Progenitor cell of endocrine pancreas (in vitro differentiated cells): ENCODE measurements around the gene FAM120B. TPM values are rescaled to one million over a fixed set of nuclear protein-coding genes. Genes with fewer than 3 reads are reported as not detected.

Experiments used
- DNase-seq: peaks from one replicate; pipeline ENCODE4 v3.0.0; 2021; ENCODE audit warnings: low spot score; ENCODE audit not compliant: unreplicated experiment
- H3K27ac Mint-ChIP-seq: 2 replicates; pipeline ENCODE4 v1.8.0; 2021; ENCODE audit warnings: mild to moderate bottlenecking, moderate library complexity, mixed read lengths
- H3K27me3 Mint-ChIP-seq: 2 replicates; pipeline ENCODE4 v1.8.0; 2021; ENCODE audit warnings: mixed read lengths
- H3K36me3 Mint-ChIP-seq: 2 replicates; pipeline ENCODE4 v1.8.0; 2022; ENCODE audit warnings: mixed read lengths; ENCODE audit not compliant: insufficient read depth
- H3K4me1 Mint-ChIP-seq: 2 replicates; pipeline ENCODE4 v1.8.0; 2021; ENCODE audit warnings: low read depth, mixed read lengths
- H3K4me3 Mint-ChIP-seq: 2 replicates; pipeline ENCODE4 v1.8.0; 2021; ENCODE audit warnings: low read depth, mild to moderate bottlenecking, moderate library complexity, mixed read lengths
- H3K9me3 Mint-ChIP-seq: 2 replicates; pipeline ENCODE4 v1.8.0; 2021; ENCODE audit warnings: low read depth, mixed read lengths
- total RNA-seq: library from RNA; stranded (reverse); gene quantifications from 2 replicates; pipeline ENCODE4 v1.2.1, GENCODE V29; 2021
- TF ChIP-seq, protein P1 (sequence below): fragments of 200-600 bp; sonication (generic); IDR thresholded peaks from one replicate; pipeline ENCODE4 v1.5.0; 2021; ENCODE audit warnings: antibody characterized with exemption, mild to moderate bottlenecking; ENCODE audit not compliant: unreplicated experiment

The FAM120B gene
- total RNA-seq, 1 donor from 2014 or later: 49.3 TPM

DNA sequence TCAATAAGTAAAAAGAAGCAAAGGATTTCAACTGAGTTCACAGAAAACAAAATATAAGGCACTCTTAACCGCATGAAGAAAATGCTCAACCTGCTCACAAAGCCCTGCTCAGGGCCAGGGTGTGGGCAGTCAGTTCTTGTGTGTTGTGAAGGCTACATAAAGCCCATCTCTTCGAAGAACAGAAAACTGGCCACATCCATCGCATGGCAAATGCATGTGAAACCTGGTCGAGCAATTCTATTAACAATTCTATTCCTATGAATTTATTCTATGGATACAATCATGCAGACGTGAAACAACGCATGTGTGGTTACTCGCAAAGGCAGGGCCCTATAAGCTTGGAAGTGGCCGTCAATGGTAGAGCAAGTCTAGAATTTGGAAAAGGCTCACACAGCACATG, 136.0 kb downstream of the FAM120B start:
- peaks cover 5% of the 10 kb centered on the region for H3K27me3 Mint-ChIP-seq
- DNase-seq: no peak
- no peaks in the 10 kb centered on the region for H3K9me3 Mint-ChIP-seq
- H3K4me1 Mint-ChIP-seq: peaks cover 22% of the 10 kb centered on the region
- H3K4me3 Mint-ChIP-seq: no peak overlapping the region
- H3K27ac Mint-ChIP-seq: no peak overlapping the region
- TF ChIP-seq, protein P1, sequence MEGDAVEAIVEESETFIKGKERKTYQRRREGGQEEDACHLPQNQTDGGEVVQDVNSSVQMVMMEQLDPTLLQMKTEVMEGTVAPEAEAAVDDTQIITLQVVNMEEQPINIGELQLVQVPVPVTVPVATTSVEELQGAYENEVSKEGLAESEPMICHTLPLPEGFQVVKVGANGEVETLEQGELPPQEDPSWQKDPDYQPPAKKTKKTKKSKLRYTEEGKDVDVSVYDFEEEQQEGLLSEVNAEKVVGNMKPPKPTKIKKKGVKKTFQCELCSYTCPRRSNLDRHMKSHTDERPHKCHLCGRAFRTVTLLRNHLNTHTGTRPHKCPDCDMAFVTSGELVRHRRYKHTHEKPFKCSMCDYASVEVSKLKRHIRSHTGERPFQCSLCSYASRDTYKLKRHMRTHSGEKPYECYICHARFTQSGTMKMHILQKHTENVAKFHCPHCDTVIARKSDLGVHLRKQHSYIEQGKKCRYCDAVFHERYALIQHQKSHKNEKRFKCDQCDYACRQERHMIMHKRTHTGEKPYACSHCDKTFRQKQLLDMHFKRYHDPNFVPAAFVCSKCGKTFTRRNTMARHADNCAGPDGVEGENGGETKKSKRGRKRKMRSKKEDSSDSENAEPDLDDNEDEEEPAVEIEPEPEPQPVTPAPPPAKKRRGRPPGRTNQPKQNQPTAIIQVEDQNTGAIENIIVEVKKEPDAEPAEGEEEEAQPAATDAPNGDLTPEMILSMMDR: no peak
- no peaks in the 10 kb centered on the region for H3K36me3 Mint-ChIP-seq

DNA sequence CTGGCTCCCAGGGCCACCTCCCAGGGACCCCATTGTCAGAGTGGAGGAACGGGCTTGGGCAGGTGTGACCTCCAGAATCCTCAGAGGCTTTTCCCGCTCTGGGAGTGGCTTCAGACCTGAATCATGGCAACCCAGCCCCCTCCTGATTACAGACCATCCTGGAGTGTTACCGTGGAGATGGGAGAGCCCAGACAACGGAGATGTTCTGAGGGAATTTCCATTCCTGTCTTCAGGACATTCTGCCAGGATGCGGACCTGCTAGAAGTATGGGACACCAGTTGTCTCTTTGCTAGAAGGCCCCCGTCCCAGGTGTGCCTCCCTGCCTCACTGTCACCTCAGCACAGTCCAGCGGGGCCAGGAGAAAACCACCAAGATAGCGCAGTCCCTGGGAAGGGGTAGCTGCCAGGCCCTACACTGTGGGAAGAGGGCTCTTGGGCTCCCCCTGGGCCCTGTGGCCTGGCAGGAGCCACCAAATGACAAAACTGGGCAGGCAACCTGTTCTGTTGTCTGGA, 136.6 kb downstream of the FAM120B start:
- Mint-ChIP-seq H3K4me1 (peaks cover 17% of the 10 kb centered on the region), H3K9me3 (no peaks in the 10 kb centered on the region), H3K36me3 (no peaks in the 10 kb centered on the region), H3K4me3 (no peak overlapping the region), H3K27me3 (peaks cover 5% of the 10 kb centered on the region), H3K27ac (no peak overlapping the region)
- TF ChIP-seq, protein P1: peak; percentile 49
- DNase-seq: no peak

DNA sequence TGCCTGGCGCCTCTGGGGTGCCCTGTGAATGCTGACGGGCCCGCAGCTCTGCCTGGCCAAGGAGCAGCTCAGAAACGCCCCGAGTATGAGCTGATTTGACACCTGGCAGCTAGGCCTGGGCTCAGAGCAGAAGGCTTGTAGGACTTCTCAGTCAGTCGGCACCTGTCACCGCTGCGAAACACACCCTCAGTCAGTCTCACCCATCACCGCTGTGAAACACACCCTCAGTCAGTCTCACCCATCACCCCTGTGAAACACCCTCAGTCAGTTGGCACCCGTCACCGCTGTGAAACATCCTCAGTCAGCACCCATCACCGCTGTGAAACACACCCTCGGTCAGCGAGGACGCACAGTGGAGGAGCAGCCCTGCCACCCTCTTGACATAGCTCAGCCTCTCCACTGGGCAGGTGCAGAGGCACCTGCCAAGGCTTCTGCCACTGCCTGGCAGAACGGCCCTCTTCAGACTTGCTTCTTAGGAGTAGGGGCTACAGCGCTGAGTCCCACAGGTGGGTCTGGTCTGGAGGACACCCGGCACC, 137.6 kb downstream of the FAM120B start:
- Mint-ChIP-seq H3K27me3 (peaks cover 5% of the 10 kb centered on the region), H3K4me3 (no peak overlapping the region), H3K27ac (no peak overlapping the region), H3K9me3 (no peaks in the 10 kb centered on the region), H3K4me1 (peaks cover 12% of the 10 kb centered on the region), H3K36me3 (no peaks in the 10 kb centered on the region)
- TF ChIP-seq, protein P1: no peak
- no peak for DNase-seq

DNA sequence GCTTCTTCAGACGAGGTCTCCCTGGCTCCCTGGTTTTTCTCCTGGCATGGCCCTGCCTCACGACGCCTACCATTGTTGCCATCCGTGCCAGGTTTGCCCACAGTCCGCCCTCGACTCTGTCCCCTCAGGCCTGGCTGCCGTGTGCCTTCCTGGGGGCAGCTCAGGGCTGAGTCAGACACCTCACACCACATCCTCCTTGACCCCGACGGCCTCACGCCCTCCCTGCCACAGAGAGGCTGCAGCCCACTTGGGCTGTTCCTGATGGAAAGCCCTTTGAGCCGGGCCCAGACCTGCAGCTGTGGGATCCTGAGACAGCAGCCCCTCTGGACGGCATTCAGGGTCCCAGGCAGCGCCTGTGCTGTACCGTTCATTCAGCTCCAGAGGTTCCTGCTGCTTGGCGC, 138.3 kb downstream of the FAM120B start:
- DNase-seq: no peak
- Mint-ChIP-seq H3K27ac (no peak overlapping the region), H3K4me3 (no peak overlapping the region), H3K9me3 (no peaks in the 10 kb centered on the region), H3K27me3 (peaks cover 5% of the 10 kb centered on the region), H3K4me1 (peaks cover 6% of the 10 kb centered on the region), H3K36me3 (no peaks in the 10 kb centered on the region)
- TF ChIP-seq, protein P1: no peak

DNA sequence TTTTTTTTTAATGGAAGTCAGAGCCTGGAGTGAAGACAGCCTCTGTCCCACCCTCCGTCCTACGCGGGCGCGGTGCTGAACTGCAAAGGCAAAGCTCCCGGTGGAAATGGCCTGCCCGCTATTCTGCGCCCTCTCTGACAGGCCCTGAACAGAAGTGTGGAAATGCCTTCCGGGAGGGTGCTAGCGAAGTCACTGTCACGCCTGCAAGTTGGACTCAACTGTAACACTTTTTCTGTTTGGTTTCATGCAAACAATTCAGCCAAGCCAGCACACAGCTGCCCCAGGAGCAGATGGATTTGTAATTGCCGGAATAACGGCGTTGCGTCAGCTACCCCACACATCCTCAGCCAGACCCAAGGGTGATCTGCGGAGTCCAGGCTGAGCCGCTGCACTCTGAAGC, 138.9 kb downstream of the FAM120B start:
- Mint-ChIP-seq H3K4me1 (peaks cover 4% of the 10 kb centered on the region), H3K27me3 (peaks cover 5% of the 10 kb centered on the region), H3K36me3 (no peaks in the 10 kb centered on the region), H3K4me3 (no peak overlapping the region), H3K27ac (no peak overlapping the region), H3K9me3 (no peaks in the 10 kb centered on the region)
- TF ChIP-seq, protein P1: no peak
- DNase-seq: no peak
